ENCODE data around the gene SNAP29.
"Not testable (repeated sequence)": the region's sequence is repeated elsewhere in the genome, so short reads cannot be mapped to it uniquely, and the experiment has no call there.

SNAP29 gene

GRCh38 chr22:20903093-20903492, 44.3 kb downstream of the SNAP29 start:
- no peak for DNase-seq

- DNase-seq = no peak
Measured at GRCh38 chr22:20904008-20904979, 45.5 kb downstream of the SNAP29 start.

- no peak for DNase-seq
Measured at GRCh38 chr22:20904980-20905355, 46.2 kb downstream of the SNAP29 start.

- no peak for DNase-seq
Measured at GRCh38 chr22:20905415-20906386, 46.9 kb downstream of the SNAP29 start.

GRCh38 chr22:20906387-20906767, 47.6 kb downstream of the SNAP29 start:
- no peak for DNase-seq

GRCh38 chr22:20908717-20909116, 49.9 kb downstream of the SNAP29 start:
- DNase-seq = not testable (repeated sequence)

GRCh38 chr22:20909543-20910303, 50.9 kb downstream of the SNAP29 start:
- DNase-seq = no peak

- no peak for DNase-seq
Measured at GRCh38 chr22:20912494-20912893, 53.7 kb downstream of the SNAP29 start.

GRCh38 chr22:20916916-20917810, 58.4 kb downstream of the SNAP29 start, which contains the start of gene CRKL:
CRKL (plus strand) TSS chr22:20917407; CDS start chr22:20917935, 528 bp downstream.
- peak; percentile 96 for DNase-seq

- DNase-seq = no peak
Measured at GRCh38 chr22:20918663-20919218, 59.9 kb downstream of the SNAP29 start.

- DNase-seq = no peak
Measured at GRCh38 chr22:20919718-20920117, 60.9 kb downstream of the SNAP29 start.

- no peak for DNase-seq
Measured at GRCh38 chr22:20920881-20921203, 62.0 kb downstream of the SNAP29 start.

- DNase-seq = no peak
Measured at GRCh38 chr22:20922141-20922751, 63.4 kb downstream of the SNAP29 start.

GRCh38 chr22:20926243-20926642, 67.4 kb downstream of the SNAP29 start:
- no peak for DNase-seq

- no peak for DNase-seq
Measured at GRCh38 chr22:20927940-20928572, 69.2 kb downstream of the SNAP29 start.

- DNase-seq = no peak
Measured at GRCh38 chr22:20928573-20928967, 69.8 kb downstream of the SNAP29 start.

- DNase-seq = no peak
Measured at GRCh38 chr22:20930004-20930403, 71.2 kb downstream of the SNAP29 start.

GRCh38 chr22:20930435-20930834, 71.6 kb downstream of the SNAP29 start:
- not testable (repeated sequence) for DNase-seq

- DNase-seq = no peak
Measured at GRCh38 chr22:20931126-20931654, 72.4 kb downstream of the SNAP29 start.

GRCh38 chr22:20933910-20934309, 75.1 kb downstream of the SNAP29 start:
- DNase-seq = no peak
